H1 (cell line): ENCODE measurements around the gene PHKA2. TPM values are rescaled to one million over a fixed set of nuclear protein-coding genes. Genes with fewer than 3 reads are reported as not detected.
"Not testable (repeated sequence)": the region's sequence is repeated elsewhere in the genome, so short reads cannot be mapped to it uniquely, and the experiment has no call there.

Experiments
- CTCF ChIA-PET: fragments of 300-600 bp; sonication (Branson Sonifier 250); formaldehyde crosslinking; loops from one replicate; lab custom pipeline; 2021; ENCODE audit not compliant: partially characterized antibody; lab: Charles Lee
- POLR2A ChIA-PET: fragments of 300-600 bp; sonication (Branson Sonifier 250); formaldehyde crosslinking; loops from one replicate; lab custom pipeline; 2021; ENCODE audit warnings: inconsistent platforms; ENCODE audit not compliant: partially characterized antibody; lab: Charles Lee
- DNase-seq, 2 experiments: peaks; one replicate each; pipeline versions ENCODE4 v3.0.0 to v3.0.0-alpha.2; 2010 to 2022; ENCODE audit warnings: low spot score in 2 of 2, low read depth in 1 of 2, mixed read lengths in 1 of 2
- FAIRE-seq: peaks from 2 replicates; lab custom pipeline; 2011; peaks lifted over from hg19 to GRCh38; lab: Jason Lieb, UNC
- H2AFZ ChIP-seq: 2 replicates; pipeline ENCODE4 v1.8.1; 2012; ENCODE audit warnings: low read length, inconsistent platforms
- H2AK5ac ChIP-seq: 2 replicates; pipeline ENCODE4 v1.6.1; 2013; ENCODE audit warnings: low read depth, low read length
- H2BK120ac ChIP-seq: replicated peaks from 2 replicates; pipeline ENCODE3; 2013; ENCODE audit warnings: low read depth, low read length, inconsistent platforms
- H2BK12ac ChIP-seq: 2 replicates; pipeline ENCODE4 v1.6.1; 2013; ENCODE audit warnings: low read depth, low read length
- H2BK15ac ChIP-seq: 2 replicates; pipeline ENCODE4 v1.6.1; 2013; ENCODE audit warnings: low read length
- H2BK20ac ChIP-seq: 2 replicates; pipeline ENCODE4 v1.6.1; 2013; ENCODE audit warnings: low read length
- H2BK5ac ChIP-seq: 2 replicates; pipeline ENCODE4 v1.6.1; 2013; ENCODE audit warnings: low read depth, low read length
- H3K14ac ChIP-seq: 2 replicates; pipeline ENCODE4 v1.6.1; 2013; ENCODE audit warnings: inconsistent platforms; ENCODE audit not compliant: insufficient read length
- H3K18ac ChIP-seq: 2 replicates; pipeline ENCODE4 v1.6.1; 2013; ENCODE audit warnings: low read length; ENCODE audit errors: extremely low read depth
- H3K23ac ChIP-seq: 2 replicates; pipeline ENCODE4 v1.6.1; 2013; ENCODE audit warnings: inconsistent platforms; ENCODE audit not compliant: insufficient read length
- H3K23me2 ChIP-seq: 2 replicates; pipeline ENCODE4 v1.6.1; 2013; ENCODE audit warnings: low read depth, low read length
- H3K27ac ChIP-seq: 2 replicates; pipeline ENCODE4 v1.6.1; 2011; ENCODE audit warnings: low read depth, low read length, inconsistent platforms
- H3K27me3 ChIP-seq, 4 experiments: replicated peaks in 1 of 4; 1 replicate in 1 of 4; 2 replicates in 3 of 4; pipeline versions ENCODE4 v1.6.1 to v1.8.1; 2011 to 2013; ENCODE audit warnings: low read length in 3 of 4, mild to moderate bottlenecking in 3 of 4, inconsistent platforms in 2 of 4, mixed read lengths in 2 of 4, moderate library complexity in 1 of 4; ENCODE audit not compliant: control insufficient read depth in 3 of 4, insufficient read depth in 3 of 4; ENCODE audit errors: extremely low read depth in 1 of 4
- H3K36me3 ChIP-seq, 4 experiments: 2 replicates each; pipeline versions ENCODE4 v1.6.1 to v1.8.1; 2011 to 2013; ENCODE audit warnings: mild to moderate bottlenecking in 4 of 4, low read length in 3 of 4, moderate library complexity in 2 of 4, control low read depth in 1 of 4, inconsistent platforms in 1 of 4; ENCODE audit not compliant: insufficient read depth in 4 of 4, control insufficient read depth in 2 of 4
- H3K4ac ChIP-seq: replicated peaks from 2 replicates; pipeline ENCODE3; 2013; ENCODE audit warnings: low read length, low read depth, mixed read lengths, inconsistent platforms; ENCODE audit not compliant: insufficient read length
- H3K4me1 ChIP-seq, 4 experiments: replicated peaks in 1 of 4; 1 replicate in 1 of 4; 2 replicates in 3 of 4; pipeline versions ENCODE4 v1.6.1 to v1.8.1; 2011 to 2013; ENCODE audit warnings: low read length in 3 of 4, inconsistent platforms in 2 of 4, mixed read lengths in 1 of 4; ENCODE audit not compliant: insufficient read depth in 4 of 4, control insufficient read depth in 3 of 4
- H3K4me2 ChIP-seq, 2 experiments: 2 replicates each; pipeline versions ENCODE4 v1.6.1 to v1.8.1; 2011 to 2013; ENCODE audit warnings: low read depth in 2 of 2, low read length in 2 of 2, control low read depth in 1 of 2, inconsistent platforms in 1 of 2, mild to moderate bottlenecking in 1 of 2; ENCODE audit not compliant: insufficient read depth in 1 of 2
- H3K4me3 ChIP-seq, 4 experiments: fragments of 200-600, 300-600 bp in 1 of 4; sonication (generic), shearing (Covaris generic), sonication (Bioruptor Twin) in 1 of 4; 2 replicates each; pipeline versions ENCODE4 v1.5.1 to v1.8.1; 2011 to 2016; ENCODE audit warnings: low read length in 4 of 4, low read depth in 3 of 4, control low read depth in 2 of 4, inconsistent platforms in 2 of 4, mild to moderate bottlenecking in 2 of 4, mixed read lengths in 1 of 4, moderate library complexity in 1 of 4; ENCODE audit not compliant: insufficient read depth in 2 of 4; ENCODE audit errors: extremely low read depth in 1 of 4
- H3K56ac ChIP-seq: replicated peaks from 2 replicates; pipeline ENCODE3; 2013; ENCODE audit warnings: low read depth, mild to moderate bottlenecking, mixed read lengths, low read length, inconsistent platforms; ENCODE audit not compliant: insufficient read length
- H3K79me1 ChIP-seq: 2 replicates; pipeline ENCODE4 v1.6.1; 2013; ENCODE audit warnings: low read depth, low read length, control low read depth
- H3K79me2 ChIP-seq, 2 experiments: 2 replicates each; pipeline versions ENCODE4 v1.6.1 to v1.8.1; 2012 to 2013; ENCODE audit warnings: low read length in 2 of 2, mild to moderate bottlenecking in 2 of 2, inconsistent platforms in 1 of 2; ENCODE audit not compliant: insufficient read depth in 2 of 2, control insufficient read depth in 1 of 2
- H3K9ac ChIP-seq, 4 experiments: replicated peaks in 1 of 4; 1 replicate in 1 of 4; 2 replicates in 3 of 4; pipeline versions ENCODE4 v1.6.1 to v1.8.1; 2011 to 2013; ENCODE audit warnings: low read depth in 3 of 4, low read length in 3 of 4, control low read depth in 2 of 4, mild to moderate bottlenecking in 2 of 4, moderate library complexity in 2 of 4, inconsistent platforms in 1 of 4; ENCODE audit errors: extremely low read depth in 1 of 4
- H3K9me3 ChIP-seq, 2 experiments: 2 replicates each; pipeline versions ENCODE4 v1.6.1 to v1.8.1; 2012 to 2013; ENCODE audit warnings: mild to moderate bottlenecking in 2 of 2, moderate library complexity in 2 of 2, control low read depth in 1 of 2, inconsistent platforms in 1 of 2, low read depth in 1 of 2, low read length in 1 of 2, mixed read lengths in 1 of 2; ENCODE audit not compliant: insufficient read depth in 2 of 2
- H4K20me1 ChIP-seq, 2 experiments: replicated peaks in 1 of 2; 2 replicates each; pipeline versions ENCODE3 to v1.8.1; 2011 to 2013; ENCODE audit warnings: inconsistent platforms in 2 of 2, low read length in 2 of 2, mild to moderate bottlenecking in 1 of 2; ENCODE audit not compliant: insufficient read depth in 2 of 2, control insufficient read depth in 1 of 2
- H4K5ac ChIP-seq: 2 replicates; pipeline ENCODE4 v1.6.1; 2013; ENCODE audit warnings: low read length, low read depth, mixed read lengths, inconsistent platforms; ENCODE audit not compliant: insufficient read length
- H4K8ac ChIP-seq: 2 replicates; pipeline ENCODE4 v1.8.0; 2013; ENCODE audit warnings: mild to moderate bottlenecking, moderate library complexity, low read length, inconsistent platforms; ENCODE audit not compliant: insufficient read depth; ENCODE audit errors: extremely low read depth
- H4K91ac ChIP-seq: replicated peaks from 2 replicates; pipeline ENCODE3; 2013; ENCODE audit warnings: low read length, mixed read lengths, inconsistent platforms; ENCODE audit not compliant: insufficient read length
- WGBS, 2 experiments: shearing (Covaris generic) in 1 of 2; methylation state at CpG; one replicate each; pipeline versions ENCODE4 v1.1.6 to v1.1.7; 2013 to 2015; ENCODE audit warnings: low lambda C conversion rate in 2 of 2, mixed read lengths in 2 of 2, inconsistent platforms in 1 of 2, low coverage in 1 of 2, missing lambda C conversion rate in 1 of 2; ENCODE audit not compliant: insufficient replicate concordance in 2 of 2, insufficient coverage in 1 of 2, insufficient read length in 1 of 2; ENCODE audit errors: extremely low coverage in 1 of 2, missing lambda C conversion rate in 1 of 2; 5-methylcytosine and 5-hydroxymethylcytosine counted together
- polyA plus RNA-seq, 7 experiments: library from polyadenylated mRNA; depleted of rRNA in 3 of 7; stranded (reverse) in 5 of 7; unstranded in 2 of 7; fragments of >200 nt in 5 of 7; fragments of 200-250 nt in 2 of 7; gene quantifications; 1 replicate in 5 of 7; 2 replicates in 1 of 7; 4 replicates in 1 of 7; pipeline versions ENCODE4 v1.2.1 to v1.2.3, GENCODE V29; 2011 to 2013; ENCODE audit warnings: missing spikeins in 2 of 7, mixed read lengths in 2 of 7
- total RNA-seq: library from RNA; stranded (reverse); fragmentation: NEBNext Ultra II Directional; extraction: Animal tissue kit (Norgen Biotek cat#: 25700); gene quantifications from 2 replicates; pipeline ENCODE4 v1.2.1, GENCODE V29; 2021

PHKA2 gene
- total and polyA plus RNA-seq, 2 of the 8 experiments (the other 6 are each of a cell fraction or from before 2014, with no cell fraction given) = 28.1 to 35.8 TPM

GRCh38 chrX:19016614-19017013 is 32.7 kb upstream of the PHKA2 start:
- H3K9ac ChIP-seq, H2BK12ac ChIP-seq, H4K8ac ChIP-seq, FAIRE-seq, DNase-seq, H3K4ac ChIP-seq, H3K4me3 ChIP-seq, H4K20me1 ChIP-seq, H3K23me2 ChIP-seq, H2AK5ac ChIP-seq, H2BK120ac ChIP-seq, H3K79me1 ChIP-seq, H3K56ac ChIP-seq, H3K23ac ChIP-seq, H2BK5ac ChIP-seq, H3K27me3 ChIP-seq, H4K5ac ChIP-seq, H3K9me3 ChIP-seq, H3K36me3 ChIP-seq, H4K91ac ChIP-seq, H2AFZ ChIP-seq, H3K4me2 ChIP-seq, H3K18ac ChIP-seq, H3K14ac ChIP-seq, H2BK15ac ChIP-seq, H2BK20ac ChIP-seq, H3K79me2 ChIP-seq, H3K4me1 ChIP-seq, H3K27ac ChIP-seq: not testable (repeated sequence)
- ChIA-PET POLR2A (interaction anchor here (1.2 kb wide), 1 partner anchor 317 kb away, joined by 4 read pairs; no protein-coding TSS in a partner anchor), CTCF (interaction anchor here (0.6 to 5.2 kb wide), 21 partner anchors 9 to 323 kb away, joined by 3 to 67 read pairs (median 4); partner anchors contain the start of gene ADGRG2)
- 100% methylated on average over 1 of the region's 8 CpGs; no CpG with 5 or more reads in 1 of the 2 experiments for WGBS, 2 experiments
